Body of pancreas (tissue), 4 donors: ENCODE data around the gene SLC9C1.

ENCODE experiments used
- CTCF ChIP-seq, 7 experiments: fragments of 450-650 bp in 4 of 7; fragments of 200-600 bp in 3 of 7; sonication (generic) in 3 of 7; IDR thresholded peaks; one replicate each; pipeline ENCODE4 v1.5.1; 2016 to 2019; ENCODE audit warnings: antibody characterized with exemption in 7 of 7
- POLR2A ChIP-seq, 3 donors: fragments of 450-650 bp; IDR thresholded peaks; one replicate each; pipeline ENCODE4 v1.6.1; 2016; ENCODE audit warnings: antibody characterized with exemption in 3 of 3, mild to moderate bottlenecking in 2 of 3

GRCh38 chr3:112115161-112115739 lies 178.8 kb downstream of the SLC9C1 start:
- no peak for TF ChIP-seq CTCF (IDR thresholded peaks at IDR 0.05)
- no peak for TF ChIP-seq POLR2A (IDR thresholded peaks at IDR 0.05)
